GM19328 (cell line): ENCODE results near the gene NEK4.

Source experiments
- ATAC-seq: cut with Tn5 transposase; IDR thresholded peaks from one replicate; pipeline ENCODE4 v1.9.1; 2021; ENCODE audit warnings: mild to moderate bottlenecking, moderate library complexity; ENCODE audit not compliant: unreplicated experiment

Gene NEK4

DNA sequence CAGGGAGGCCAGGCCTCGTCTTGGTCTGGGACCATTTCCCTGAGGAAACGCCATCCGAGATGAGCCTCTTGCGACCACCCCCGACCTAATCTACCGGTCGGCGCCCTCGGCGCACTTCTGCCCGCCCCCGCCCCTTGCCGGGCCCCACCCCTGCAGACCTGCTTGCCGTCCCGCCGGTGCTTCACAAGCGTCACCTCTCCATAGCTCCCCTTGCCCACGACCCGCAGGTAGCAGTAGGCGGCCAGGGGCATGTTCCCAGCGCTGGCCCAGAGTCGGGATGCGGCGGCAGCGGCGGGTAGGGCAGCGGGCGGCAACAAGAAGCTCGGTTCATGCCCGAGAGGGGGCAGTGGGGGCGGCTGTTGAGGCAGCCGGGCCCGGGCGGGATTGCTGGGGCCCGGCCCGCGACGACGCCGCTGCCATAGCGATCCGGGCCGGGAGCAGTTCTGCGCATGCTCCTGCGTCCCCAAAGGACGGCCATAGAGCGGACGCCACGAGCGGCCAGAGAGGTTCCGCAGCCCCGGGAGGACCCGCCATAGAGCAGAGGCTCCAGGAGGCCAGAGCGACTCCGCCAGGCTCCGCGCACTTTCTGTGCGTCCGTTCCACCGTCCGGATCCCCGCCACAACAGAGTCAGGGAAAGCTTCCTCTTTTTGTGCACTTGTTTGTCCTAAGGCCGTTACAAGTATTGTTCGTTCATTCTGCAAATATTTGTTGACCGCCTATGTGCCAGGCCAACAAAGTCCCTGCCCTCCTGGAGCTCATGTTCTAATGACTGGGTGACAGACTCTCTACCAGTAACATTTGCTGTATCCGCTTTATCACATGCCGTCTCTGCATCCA, at the start of gene NEK4:
NEK4 (minus strand) TSS at position 445 of the 838 bp plus-strand sequence; CDS start at position 251, 194 bp downstream.
- peak; percentile 94 for ATAC-seq

DNA sequence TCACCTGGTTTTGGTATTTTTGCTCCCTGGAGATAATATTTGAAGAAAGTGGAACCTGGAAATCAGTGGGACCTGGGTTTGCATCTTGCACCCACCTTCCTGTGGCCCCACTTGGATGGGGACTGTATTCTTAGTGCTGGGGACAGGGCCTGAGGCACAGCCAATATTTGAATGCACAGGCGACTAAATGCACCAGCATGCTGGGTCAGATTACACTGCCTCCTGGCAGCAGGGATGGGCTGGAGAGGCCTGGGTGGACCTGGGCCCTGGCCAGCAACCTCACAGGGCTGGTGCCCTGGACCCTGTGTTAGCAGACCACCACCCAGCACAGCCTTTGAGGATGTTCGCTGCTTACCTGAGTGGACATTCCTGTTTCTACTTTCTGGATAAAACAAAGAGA, 49.2 kb upstream of the NEK4 start:
- no peak for ATAC-seq

DNA sequence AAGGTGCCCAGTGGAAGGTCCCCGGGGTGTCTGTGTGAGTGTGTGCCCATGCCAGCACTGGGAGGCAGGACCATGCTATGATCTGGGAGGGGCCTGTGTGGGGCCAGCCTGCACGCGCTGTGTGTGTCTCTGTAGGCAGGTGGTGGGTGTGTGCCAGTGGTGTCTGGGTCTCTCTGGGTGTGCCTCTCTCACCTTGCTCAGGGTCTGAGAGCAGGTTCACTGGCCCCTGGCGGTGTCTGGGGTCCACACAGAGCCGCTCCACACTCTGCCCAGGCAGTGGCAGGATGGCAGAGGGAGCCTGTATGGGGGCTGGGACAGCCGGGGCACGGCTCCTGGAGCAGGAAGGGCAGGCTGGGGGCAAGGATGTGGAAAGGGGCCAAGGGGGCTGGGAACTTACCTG, 47.1 kb upstream of the NEK4 start:
- ATAC-seq = no peak

DNA sequence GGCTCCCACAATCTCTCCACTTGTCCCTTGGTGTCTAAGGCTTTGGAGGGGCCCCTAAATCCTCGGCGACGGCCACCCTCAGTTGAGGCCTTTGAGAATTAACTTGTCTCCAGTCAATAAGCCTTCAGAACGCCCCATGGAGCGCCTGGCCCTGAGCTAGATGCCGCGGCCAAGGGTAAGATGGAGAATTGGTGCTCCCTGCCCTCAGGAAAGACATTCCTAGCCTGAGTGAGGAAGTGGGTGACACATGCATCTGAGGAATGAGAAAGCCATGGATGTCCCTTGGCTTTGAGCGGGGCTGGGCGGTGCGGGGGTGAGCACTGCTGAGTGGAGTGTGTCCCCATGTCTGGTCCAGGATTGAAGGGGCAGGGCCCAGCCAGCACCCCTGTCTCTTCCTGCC, 46.5 kb upstream of the NEK4 start:
- ATAC-seq = no peak

DNA sequence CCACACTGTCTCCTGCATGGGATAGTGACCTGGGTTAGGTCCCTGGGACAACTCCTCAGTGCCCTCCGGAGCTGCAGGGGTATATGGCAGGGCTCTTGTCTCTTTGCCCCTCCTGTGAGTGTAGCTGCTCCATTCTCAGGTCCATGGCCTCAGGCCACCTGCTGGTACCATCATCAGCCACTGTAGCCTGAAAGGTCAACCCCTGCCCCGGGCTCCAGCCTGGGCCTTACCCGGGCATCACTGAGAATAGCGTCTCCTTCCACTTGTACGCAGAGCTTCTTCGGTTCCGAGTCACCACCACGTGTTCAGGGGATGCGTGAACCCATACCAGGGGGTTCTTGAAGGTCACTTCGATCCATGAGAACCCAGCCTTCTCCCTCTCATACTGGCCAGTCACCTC, 45.9 kb upstream of the NEK4 start:
- ATAC-seq = no peak

DNA sequence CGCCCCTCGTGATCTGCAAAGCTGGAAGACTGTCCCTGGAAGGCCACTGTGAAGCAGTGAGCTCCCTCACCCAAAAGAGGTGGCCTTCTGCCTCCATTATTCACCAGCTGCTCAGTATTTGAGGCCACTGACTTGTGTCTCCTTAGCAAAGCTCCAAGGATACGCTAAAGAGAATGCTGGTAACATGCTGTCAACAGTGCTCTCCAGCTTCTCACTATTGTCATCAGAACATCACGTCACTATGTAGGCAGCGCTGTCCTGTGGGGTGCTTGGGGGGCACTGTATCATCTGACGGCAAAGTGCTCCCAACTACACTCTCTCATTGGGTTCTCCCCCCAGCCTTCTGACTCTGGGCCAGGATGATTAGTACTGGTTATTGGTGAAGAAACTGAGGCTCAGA, 45.5 kb upstream of the NEK4 start:
- ATAC-seq = no peak

DNA sequence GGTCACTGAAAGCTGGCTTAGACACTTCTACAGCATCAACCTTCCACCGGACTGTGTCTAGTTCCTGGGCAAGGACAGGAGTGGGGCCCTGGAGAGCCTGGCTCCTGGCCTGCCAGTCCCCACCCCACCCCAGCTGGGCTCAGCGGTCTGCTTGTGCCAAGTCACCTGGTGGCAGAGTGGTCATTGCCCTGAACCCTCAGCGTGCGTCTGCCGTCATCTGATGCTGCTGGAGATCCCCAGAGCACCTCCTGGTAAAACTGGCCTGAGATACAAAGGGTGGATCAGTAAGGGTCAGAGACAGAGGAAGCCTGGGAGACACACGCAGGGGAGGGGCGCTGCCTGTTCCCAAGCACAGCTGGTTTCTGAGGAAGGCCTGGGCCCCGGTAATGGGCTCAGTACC, 43.1 kb upstream of the NEK4 start:
- no peak for ATAC-seq

DNA sequence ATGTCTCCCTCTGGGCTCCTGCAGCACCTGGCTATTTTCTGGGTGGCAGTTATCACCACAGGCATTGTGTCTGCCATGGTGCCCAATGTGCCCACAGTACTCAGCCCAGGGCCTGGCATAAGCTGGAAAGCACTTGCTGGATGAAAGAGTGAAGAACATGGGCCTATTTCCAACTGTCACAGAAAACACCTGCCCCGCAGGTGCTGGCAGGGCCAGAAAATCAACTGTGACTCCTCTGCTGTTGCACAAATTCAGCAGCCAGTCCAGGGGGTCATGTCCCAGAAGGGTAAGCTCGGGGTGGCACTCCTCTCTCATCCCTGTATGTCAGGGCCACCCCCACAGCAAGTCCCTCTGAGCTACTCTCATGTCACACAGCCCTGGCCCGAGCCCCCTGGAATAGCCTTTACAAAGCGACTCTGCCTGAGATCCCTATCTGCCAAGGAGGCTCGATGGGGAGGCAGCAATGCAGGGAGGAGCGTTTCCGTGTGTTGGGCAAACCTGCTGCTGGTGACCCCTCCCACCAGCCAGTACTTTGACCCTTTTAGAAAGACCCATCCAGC, 40.8 kb upstream of the NEK4 start:
- ATAC-seq = no peak

DNA sequence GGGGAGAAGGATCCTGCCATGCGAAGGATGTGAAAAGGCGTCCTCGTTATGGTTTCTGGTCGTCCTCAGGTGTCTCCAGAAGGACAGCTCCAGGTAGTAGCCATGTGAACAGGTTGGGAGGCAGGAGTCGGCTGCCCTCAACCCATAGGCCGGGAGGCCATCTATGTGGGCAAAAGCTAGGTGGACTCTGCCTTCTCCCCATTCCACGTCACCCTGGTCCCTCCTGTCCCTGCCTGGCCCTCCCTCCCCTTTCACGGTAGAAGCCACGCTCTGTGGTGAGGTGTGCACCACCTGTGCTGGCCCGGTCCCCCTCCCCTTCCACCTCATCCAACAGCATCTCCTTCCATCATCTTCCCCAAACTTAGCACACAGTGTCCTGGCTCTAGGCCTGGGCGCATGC, 40.2 kb upstream of the NEK4 start:
- no peak for ATAC-seq

DNA sequence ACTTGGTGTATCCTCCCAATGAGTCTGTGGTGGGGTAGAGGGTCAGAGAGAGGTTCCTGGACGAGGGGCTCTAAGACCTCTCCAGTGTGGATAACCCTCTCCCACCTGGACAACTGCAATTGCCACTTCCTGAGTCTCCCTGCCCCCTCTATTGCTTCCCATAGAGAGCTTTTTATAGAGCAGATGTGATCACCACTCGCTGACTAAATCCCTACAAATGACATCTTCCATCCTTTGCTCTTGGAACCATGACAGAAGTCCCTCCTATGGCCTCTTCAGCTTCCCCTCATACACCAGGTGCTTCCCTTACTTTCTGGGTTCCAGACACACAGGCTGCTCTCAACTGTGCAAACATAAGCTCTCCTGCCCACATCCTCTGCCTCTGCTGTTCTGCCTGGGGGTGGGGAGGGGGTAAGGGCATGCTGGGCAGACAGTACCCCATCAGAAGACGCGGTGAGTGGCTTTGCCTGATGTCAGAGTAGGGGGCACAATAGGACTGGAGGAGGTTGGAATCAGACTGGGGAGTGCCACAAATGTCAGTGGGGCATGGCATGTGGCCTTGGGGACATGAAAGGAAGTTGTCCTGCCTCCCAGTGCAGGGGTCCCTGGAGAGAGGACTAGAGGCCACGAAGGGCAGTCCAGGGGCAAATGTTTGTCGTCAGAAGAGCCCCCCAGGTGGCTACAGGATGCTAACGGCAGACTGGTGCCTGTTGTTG, 39.1 kb upstream of the NEK4 start:
- no peak for ATAC-seq

DNA sequence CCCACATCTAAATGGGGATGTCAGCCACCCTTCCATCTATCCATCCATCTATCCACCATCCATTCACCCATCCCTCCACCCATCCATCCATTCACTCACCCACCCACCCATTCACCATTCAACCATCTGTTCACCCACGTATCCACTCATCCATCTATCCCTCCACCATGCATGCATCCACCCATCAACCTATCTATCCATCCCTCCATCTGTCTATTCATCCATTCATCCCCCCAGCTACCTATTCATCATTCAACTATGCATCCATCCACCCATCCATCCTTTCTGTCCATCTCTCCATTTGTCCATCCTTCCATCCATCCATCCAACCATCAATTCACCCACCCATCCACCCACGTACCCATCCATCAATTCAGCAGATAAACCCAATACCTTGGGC, 38.4 kb upstream of the NEK4 start:
- no peak for ATAC-seq

DNA sequence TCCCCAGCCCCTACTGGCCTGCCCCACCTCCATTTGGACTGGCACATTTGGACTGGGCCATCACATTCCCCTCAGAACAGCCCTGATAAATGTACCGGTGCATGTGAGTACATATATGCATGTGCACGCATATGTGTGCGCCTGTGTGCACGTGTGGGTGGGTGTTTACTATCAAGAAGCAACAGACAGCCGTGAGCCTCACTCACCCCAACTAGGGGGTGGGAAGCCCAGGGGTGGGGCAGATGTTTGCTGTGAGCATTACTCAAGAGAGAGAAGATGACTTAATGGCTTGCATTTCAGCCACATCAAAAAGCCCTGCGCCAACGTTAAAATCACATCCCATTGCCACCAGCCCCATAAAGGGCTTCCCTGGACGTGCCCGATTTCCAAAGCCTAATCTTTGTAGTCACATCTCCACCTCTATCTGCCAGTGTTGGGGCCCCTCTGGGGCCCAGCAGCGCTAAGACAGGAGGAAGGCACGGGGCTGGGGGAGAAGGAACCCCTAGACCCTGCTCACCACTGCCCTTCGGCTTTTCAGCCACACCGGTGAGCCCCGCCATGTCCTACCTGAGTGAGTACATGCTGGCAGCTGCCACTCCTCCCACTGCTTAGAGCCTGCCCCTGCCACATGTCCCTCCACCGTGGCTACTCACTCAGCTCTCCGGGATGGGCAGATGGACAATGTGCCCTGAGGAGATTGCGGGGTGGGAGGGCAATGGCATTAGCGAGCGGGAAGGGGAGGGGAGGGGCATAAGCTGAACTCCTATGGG, 34.7 kb upstream of the NEK4 start:
- ATAC-seq = no peak

DNA sequence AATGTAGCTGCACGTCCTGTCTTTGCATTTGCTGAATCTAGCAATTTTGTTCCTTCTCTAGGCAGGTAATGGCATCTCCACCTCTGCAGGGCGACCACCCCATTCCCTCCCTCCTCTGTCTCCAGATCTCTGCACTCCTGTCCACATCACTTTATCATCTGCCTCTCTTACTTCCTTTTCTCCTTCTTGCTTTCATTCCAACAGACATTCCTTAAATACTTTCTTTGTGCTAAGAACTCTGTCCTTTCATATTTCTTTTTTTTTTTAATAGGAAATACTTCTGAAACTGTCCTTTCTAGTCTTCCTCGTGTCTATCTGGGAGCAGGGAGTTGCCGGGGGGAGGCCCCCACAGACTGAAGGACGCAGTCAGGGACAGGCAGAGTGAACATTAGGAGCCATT, 31.1 kb upstream of the NEK4 start:
- ATAC-seq = no peak

DNA sequence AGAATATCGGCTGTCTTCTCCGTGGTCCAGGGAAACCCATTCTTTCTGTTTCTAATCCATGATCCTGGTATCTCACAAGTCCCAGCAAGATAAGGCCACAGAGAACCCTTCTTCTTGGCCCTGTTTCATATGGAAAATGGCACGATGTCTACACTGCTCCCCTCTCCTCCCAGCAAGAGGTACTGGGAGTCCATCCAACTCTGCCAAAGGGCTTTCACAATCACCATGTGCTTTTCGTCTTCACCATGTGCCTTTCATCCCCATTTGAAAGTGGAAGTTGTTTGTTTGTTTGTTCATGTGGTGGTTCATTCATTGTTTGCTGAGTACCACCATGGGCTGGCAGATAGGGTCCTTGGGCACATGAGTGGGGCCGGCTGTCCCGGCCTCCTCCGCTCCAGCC, 29.3 kb upstream of the NEK4 start:
- ATAC-seq = no peak

DNA sequence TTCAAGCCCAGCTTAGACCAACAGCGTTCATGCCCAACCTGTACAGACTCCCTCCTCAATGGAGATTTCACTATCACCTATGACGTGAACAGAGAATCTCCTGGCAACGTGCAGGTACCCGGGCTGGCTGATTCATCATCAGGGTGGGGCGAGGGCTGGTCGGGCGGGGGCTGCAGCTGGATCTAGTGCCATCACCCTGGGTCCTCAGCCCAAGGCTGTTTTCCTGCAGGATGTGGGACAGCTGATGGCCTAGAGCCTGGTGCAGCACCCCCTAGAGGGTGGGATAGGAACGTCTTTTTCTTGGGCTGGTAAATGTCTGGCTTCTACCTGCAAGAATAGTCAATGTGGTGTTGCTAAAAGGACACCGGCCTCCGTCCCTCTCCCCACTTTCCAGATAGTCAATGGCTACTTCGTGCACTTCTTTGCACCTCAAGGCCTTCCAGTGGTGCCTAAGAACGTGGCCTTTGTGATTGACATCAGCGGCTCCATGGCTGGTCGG, 28.3 kb upstream of the NEK4 start:
- no peak for ATAC-seq

DNA sequence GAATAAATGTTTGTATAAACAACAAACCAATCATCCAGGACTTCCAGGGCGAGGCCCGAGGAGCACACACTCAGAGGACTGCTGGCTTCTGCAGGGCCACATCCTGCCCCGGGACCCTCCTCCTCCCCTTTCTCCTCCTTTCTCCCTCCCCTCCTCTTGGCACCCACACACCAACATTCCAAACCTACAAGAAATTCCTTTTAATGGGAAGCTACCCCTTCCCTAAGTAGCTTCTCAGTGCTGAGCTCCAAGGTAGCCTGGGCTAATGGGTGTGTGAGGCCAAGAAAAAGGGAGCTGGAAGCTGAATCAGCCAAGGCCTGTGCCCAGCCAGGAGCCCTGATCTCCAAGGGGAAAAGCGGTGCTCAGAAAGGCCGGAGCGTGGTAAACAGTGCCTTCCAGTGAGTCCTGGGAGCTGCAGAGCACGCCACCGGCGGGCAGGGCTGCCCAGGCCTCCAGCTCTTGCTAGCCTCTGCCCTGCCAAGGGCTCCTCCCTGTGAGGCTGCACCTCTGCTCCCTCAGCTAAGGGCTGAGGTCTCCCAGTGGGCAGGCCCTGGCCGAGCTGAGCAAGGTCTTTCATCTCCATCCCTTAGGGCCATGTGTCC, 27.7 kb upstream of the NEK4 start:
- no peak for ATAC-seq

DNA sequence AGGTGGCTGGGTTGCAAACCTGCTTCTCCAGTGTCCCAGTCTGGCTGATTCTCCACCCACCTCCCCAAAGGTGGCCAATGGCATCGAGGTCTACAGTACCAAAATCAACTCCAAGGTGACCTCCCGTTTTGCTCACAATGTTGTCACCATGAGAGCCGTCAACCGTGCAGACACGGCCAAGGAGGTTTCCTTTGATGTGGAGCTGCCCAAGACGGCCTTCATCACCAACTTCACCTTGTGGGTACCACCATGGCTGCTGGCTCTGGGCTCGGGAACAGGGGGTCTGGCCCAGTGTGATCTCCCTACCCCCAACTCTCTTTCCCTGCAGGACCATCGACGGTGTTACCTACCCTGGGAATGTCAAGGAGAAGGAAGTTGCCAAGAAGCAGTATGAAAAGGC, 25.7 kb upstream of the NEK4 start:
- no peak for ATAC-seq

DNA sequence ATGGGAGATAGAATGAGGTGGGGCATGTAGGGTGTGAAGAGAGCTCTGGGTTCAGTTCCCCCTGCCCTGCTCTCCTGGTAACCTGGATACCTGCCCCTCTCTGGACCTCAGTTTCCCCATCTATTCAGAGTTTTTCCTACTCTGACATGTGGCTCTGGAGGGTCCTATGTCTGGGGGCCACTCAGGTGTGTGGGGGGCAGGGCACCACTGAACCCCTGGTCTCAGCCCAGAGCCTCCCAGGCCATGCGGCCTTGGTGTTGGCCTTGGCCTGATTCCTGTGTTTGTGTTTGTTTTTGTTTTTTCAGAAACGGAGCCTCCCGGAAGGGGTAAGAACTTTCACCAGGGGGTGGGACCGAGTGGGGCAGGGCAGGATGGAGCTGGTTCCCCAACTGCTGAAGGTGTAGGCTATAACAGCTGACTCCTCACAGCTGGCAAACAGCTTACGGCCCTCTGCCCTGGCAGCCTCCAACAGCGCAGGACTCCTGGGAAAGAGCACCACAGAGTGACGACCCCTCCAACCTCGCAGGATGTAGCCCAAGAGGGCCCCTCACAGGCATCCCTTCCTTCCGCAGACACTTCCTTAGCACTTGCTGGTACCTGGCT, 24.7 kb upstream of the NEK4 start:
- ATAC-seq = no peak

DNA sequence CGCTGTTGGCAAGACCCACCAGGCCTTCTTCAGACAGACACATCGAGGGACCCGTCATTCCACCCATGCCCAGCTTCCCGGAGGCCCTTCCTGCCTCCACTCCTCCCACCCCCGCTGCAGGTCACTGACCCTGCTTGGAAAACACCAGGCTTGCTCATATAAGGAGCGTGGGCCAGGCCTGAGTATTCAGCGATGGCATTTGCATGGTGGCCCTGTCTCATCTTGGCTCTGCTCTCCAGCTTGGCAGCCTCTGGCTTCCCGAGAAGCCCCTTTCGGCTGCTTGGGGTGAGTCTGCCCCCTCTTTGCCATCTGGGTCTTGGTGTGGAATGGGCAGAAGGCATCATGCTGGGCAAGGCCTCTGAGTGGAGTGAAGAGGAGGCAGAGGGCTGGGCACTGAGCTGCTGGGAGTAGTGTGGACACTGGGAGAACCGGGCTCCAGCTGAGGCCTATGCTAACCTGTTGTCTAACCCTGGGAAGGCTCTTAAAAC, 23.9 kb upstream of the NEK4 start, which contains the start of gene ITIH3:
ITIH3 (plus strand) TSS at position 185 of the 488 bp plus-strand sequence; CDS start at position 193, 8 bp downstream.
- no peak for ATAC-seq
